Gastrocnemius medialis (tissue), 4 donors: Measurements from ENCODE around the gene POLA2.

Experiments used
- POLR2A ChIP-seq, 2 donors: fragments of 450-650 bp; IDR thresholded peaks; one replicate each; pipeline ENCODE4 v1.6.1; 2017; ENCODE audit warnings: antibody characterized with exemption in 2 of 2, mild to moderate bottlenecking in 2 of 2, moderate library complexity in 2 of 2
- TF ChIP-seq, protein P1 (sequence below), 5 experiments: fragments of 450-650 bp in 3 of 5; fragments of 200-600 bp in 2 of 5; sonication (generic) in 2 of 5; IDR thresholded peaks in 4 of 5; conservative IDR thresholded peaks in 1 of 5; 1 replicate in 4 of 5; 2 replicates in 1 of 5; pipeline ENCODE4 v1.5.1; 2016 to 2019; ENCODE audit warnings: antibody characterized with exemption in 5 of 5, mild to moderate bottlenecking in 3 of 5, moderate library complexity in 3 of 5

DNA sequence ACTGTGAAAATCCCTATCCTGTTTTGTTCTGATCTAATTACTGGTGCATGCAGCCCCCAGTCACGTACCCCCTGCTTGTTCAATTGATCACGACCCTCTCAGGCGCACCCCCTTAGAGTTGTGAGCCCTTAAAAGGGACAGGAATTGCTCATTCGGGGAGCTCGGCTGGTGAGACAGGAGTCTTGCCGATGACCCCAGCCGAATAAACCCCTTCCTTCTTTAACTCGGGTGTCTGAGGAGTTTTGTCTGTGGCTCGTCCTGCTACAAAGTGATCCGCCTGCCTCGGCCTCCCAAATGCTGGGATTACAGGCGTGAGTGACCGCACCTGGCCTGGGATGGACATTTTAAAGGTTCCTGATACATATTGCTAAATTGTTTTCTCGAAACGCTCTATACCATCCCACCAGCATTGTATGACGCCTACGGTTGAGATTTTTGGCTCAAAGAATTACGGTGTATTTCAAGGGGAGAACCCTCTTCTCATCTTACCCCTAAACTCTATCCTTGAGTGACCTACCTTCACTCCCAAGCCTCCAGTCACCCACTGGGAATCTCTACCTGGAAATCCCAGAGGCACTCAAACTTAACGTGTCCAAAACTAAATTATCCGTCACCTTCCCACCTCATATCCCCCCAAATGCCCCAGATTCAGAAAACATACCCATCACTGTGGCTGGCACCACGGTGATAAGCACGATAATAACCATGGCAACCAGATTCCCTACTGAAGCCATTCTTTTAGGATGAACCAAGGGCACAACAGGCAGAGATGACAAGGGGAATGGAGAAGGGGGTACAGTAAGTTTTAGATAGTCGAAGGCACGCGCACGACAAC lies 789 bp upstream of the POLA2 start:
- TF ChIP-seq, protein P1, sequence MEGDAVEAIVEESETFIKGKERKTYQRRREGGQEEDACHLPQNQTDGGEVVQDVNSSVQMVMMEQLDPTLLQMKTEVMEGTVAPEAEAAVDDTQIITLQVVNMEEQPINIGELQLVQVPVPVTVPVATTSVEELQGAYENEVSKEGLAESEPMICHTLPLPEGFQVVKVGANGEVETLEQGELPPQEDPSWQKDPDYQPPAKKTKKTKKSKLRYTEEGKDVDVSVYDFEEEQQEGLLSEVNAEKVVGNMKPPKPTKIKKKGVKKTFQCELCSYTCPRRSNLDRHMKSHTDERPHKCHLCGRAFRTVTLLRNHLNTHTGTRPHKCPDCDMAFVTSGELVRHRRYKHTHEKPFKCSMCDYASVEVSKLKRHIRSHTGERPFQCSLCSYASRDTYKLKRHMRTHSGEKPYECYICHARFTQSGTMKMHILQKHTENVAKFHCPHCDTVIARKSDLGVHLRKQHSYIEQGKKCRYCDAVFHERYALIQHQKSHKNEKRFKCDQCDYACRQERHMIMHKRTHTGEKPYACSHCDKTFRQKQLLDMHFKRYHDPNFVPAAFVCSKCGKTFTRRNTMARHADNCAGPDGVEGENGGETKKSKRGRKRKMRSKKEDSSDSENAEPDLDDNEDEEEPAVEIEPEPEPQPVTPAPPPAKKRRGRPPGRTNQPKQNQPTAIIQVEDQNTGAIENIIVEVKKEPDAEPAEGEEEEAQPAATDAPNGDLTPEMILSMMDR (IDR thresholded peaks at IDR 0.05 in 4 of 5, conservative IDR thresholded peaks at IDR 0.05 in 1 of 5): no peak
- no peak for TF ChIP-seq POLR2A (IDR thresholded peaks at IDR 0.05)
